Gastrocnemius medialis (tissue), 4 donors: Measurements from ENCODE around the gene KANSL1. TPM values are rescaled to one million over a fixed set of nuclear protein-coding genes. Genes with fewer than 3 reads are reported as not detected.
A peak's percentile ranks its signal among the peaks of the same experiment; 100 is the strongest.

ENCODE experiments used
- ATAC-seq, 2 donors: fragments of 150-250 bp; one replicate each; pipeline ENCODE4 v1.9.1; 2016
- DNase-seq, 2 donors: peaks; one replicate each; pipeline ENCODE4 v3.0.0-alpha.2; 2019
- H3K27ac ChIP-seq, 4 donors: fragments of 200-600 bp; sonication (generic); 1 replicate in 1 of 4; 2 replicates in 3 of 4; pipeline ENCODE4 v1.5.1; 2016 to 2018; ENCODE audit warnings: mild to moderate bottlenecking in 2 of 4, moderate library complexity in 1 of 4
- H3K27me3 ChIP-seq, 3 donors: fragments of 200-600 bp; sonication (generic) in 2 of 3; 1 replicate in 1 of 3; 2 replicates in 2 of 3; pipeline versions ENCODE4 v1.5.1 to v1.6.0; 2016 to 2019; ENCODE audit warnings: mild to moderate bottlenecking in 1 of 3, moderate library complexity in 1 of 3
- H3K36me3 ChIP-seq, 2 donors: fragments of 200-600 bp; sonication (generic) in 1 of 2; one replicate each; pipeline ENCODE4 v1.5.1; 2017 to 2018
- H3K4me1 ChIP-seq, 2 donors: fragments of 200-600 bp; sonication (generic) in 1 of 2; one replicate each; pipeline ENCODE4 v1.5.1; 2016 to 2017; ENCODE audit warnings: mild to moderate bottlenecking in 2 of 2
- H3K4me3 ChIP-seq, 4 donors: fragments of 200-600 bp; sonication (generic) in 3 of 4; 1 replicate in 1 of 4; 2 replicates in 3 of 4; pipeline ENCODE4 v1.5.1; 2016 to 2019; ENCODE audit warnings: mild to moderate bottlenecking in 2 of 4
- H3K9me3 ChIP-seq, 3 donors: fragments of 200-600 bp; sonication (generic) in 2 of 3; 1 replicate in 1 of 3; 2 replicates in 2 of 3; pipeline ENCODE4 v1.5.1; 2016 to 2019
- CTCF ChIP-seq, 5 experiments: fragments of 450-650 bp in 3 of 5; fragments of 200-600 bp in 2 of 5; sonication (generic) in 2 of 5; IDR thresholded peaks in 4 of 5; conservative IDR thresholded peaks in 1 of 5; 1 replicate in 4 of 5; 2 replicates in 1 of 5; pipeline ENCODE4 v1.5.1; 2016 to 2019; ENCODE audit warnings: antibody characterized with exemption in 5 of 5, mild to moderate bottlenecking in 3 of 5, moderate library complexity in 3 of 5
- POLR2A ChIP-seq, 2 donors: fragments of 450-650 bp; IDR thresholded peaks; one replicate each; pipeline ENCODE4 v1.6.1; 2017; ENCODE audit warnings: antibody characterized with exemption in 2 of 2, mild to moderate bottlenecking in 2 of 2, moderate library complexity in 2 of 2
- in situ Hi-C, 4 donors: fragments of 200-750 bp; cut with MboI; loops; one replicate each; pipeline versions ENCODE4 v1.15.0 to v1.8.0; 2017; ENCODE audit warnings: low sequenced_read_pairs in 4 of 4
- intact Hi-C: fragments of 100-400 bp; cut with DNase I; formaldehyde crosslinking; loops from one replicate; pipeline ENCODE4 v1.15.1; 2023; ENCODE audit warnings: low total_unique reads
- total RNA-seq, 4 donors: library from RNA; depleted of rRNA; stranded (reverse); fragments of >200 nt; gene quantifications; one replicate each; pipeline versions ENCODE4 v1.1.0 to v1.2.3, GENCODE V29; 2016

The KANSL1 gene
- total RNA-seq, 4 donors from 2014 or later, result 19.9 to 35.9 (median 31.2) TPM

GRCh38 chr17:46031440-46031839 lies 161.8 kb downstream of the KANSL1 start:
- TF ChIP-seq POLR2A (IDR thresholded peaks at IDR 0.05) (no peak), CTCF (IDR thresholded peaks at IDR 0.05 in 4 of 5, conservative IDR thresholded peaks at IDR 0.05 in 1 of 5) (no peak)
- no peak overlapping the region for H3K27ac ChIP-seq
- H3K27me3 ChIP-seq, result no peaks in the 10 kb centered on the region
- intact Hi-C loops (no loop called here), in situ Hi-C loops (loop anchor here in 1 of 4 donors (10.0 kb wide), 1 partner anchor 183 kb away; no protein-coding TSS in a partner anchor)
- H3K4me3 ChIP-seq, result no peak overlapping the region
- ATAC-seq (no peak), DNase-seq (no peak)
- H3K9me3 ChIP-seq, result no peaks in the 10 kb centered on the region
- H3K4me1 ChIP-seq, result peaks cover 27 to 32% of the 10 kb centered on the region in 2 donors
- H3K36me3 ChIP-seq, result peaks cover 0 to 85% of the 10 kb centered on the region in 2 donors

GRCh38 chr17:46030752-46031151 lies 162.5 kb downstream of the KANSL1 start:
- intact Hi-C loops (no loop called here), in situ Hi-C loops (loop anchor here in 1 of 4 donors (10.0 kb wide), 1 partner anchor 184 kb away; no protein-coding TSS in a partner anchor)
- no peak for TF ChIP-seq CTCF (IDR thresholded peaks at IDR 0.05 in 4 of 5, conservative IDR thresholded peaks at IDR 0.05 in 1 of 5)
- no peak for TF ChIP-seq POLR2A (IDR thresholded peaks at IDR 0.05)
- ATAC-seq (no peak), DNase-seq (no peak)
- H3K4me3 ChIP-seq, result no peak overlapping the region
- peaks cover 21 to 25% of the 10 kb centered on the region in 2 donors for H3K4me1 ChIP-seq
- H3K27ac ChIP-seq, result peak overlapping the region in 1 of 4 donors; percentile 14
- no peaks in the 10 kb centered on the region for H3K9me3 ChIP-seq
- no peaks in the 10 kb centered on the region for H3K27me3 ChIP-seq
- peaks cover 0 to 78% of the 10 kb centered on the region in 2 donors for H3K36me3 ChIP-seq

- ATAC-seq, result no peak
- H3K4me1 ChIP-seq, result peaks cover 16 to 18% of the 10 kb centered on the region in 2 donors
- DNase-seq, result no peak
- TF ChIP-seq CTCF (IDR thresholded peaks at IDR 0.05 in 4 of 5, conservative IDR thresholded peaks at IDR 0.05 in 1 of 5), result no peak
- no peak for TF ChIP-seq POLR2A (IDR thresholded peaks at IDR 0.05)
- H3K4me3 ChIP-seq, result no peak overlapping the region
- no peaks in the 10 kb centered on the region for H3K9me3 ChIP-seq
- H3K36me3 ChIP-seq, result peaks cover 0 to 68% of the 10 kb centered on the region in 2 donors
- intact Hi-C loops (no loop called here), in situ Hi-C loops (loop anchor here in 1 of 4 donors (10.0 kb wide), 1 partner anchor 185 kb away; no protein-coding TSS in a partner anchor)
- peak overlapping the region in 1 of 4 donors; percentile 74 for H3K27ac ChIP-seq
- no peaks in the 10 kb centered on the region for H3K27me3 ChIP-seq
Observed at GRCh38 chr17:46029627-46030026, 163.6 kb downstream of the KANSL1 start.

DNA sequence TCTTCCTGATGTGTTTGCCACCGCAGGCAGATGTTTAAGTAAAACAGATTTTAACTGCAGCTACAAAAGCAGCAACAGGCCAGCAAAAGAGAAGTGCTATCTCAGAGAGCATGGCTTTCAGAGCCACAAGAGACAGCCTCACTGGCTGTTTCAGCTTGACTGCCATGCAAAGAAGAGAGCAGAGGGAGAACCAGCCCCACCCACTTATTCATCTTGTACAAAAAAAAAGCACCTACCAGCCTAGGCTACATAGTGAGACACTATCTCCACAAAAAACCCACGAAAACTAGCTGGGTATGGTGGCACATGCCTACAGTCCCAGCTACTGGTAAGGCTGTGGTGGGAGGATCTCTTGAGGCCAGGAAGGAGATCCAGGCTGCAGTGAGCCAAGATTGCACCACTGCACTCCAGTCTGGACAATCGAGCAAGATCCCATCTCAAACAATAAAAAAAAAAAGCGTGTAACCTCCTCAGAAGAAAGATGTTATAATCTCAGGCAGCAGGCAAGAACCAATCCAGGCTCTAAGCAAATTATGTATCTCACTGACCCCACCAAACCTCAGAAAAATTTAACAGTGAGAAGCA lies 164.2 kb downstream of the KANSL1 start:
- Histone ChIP-seq H3K27me3 (no peaks in the 10 kb centered on the region), H3K4me1 (peaks cover 16 to 18% of the 10 kb centered on the region in 2 donors), H3K9me3 (no peaks in the 10 kb centered on the region), H3K27ac (peak overlapping the region in 2 of 4 donors; percentile 2 to 74), H3K4me3 (no peak overlapping the region), H3K36me3 (peaks cover 0 to 63% of the 10 kb centered on the region in 2 donors)
- intact Hi-C loops (no loop called here), in situ Hi-C loops (no loop called here)
- TF ChIP-seq CTCF (IDR thresholded peaks at IDR 0.05 in 4 of 5, conservative IDR thresholded peaks at IDR 0.05 in 1 of 5) (no peak), POLR2A (IDR thresholded peaks at IDR 0.05) (no peak)
- ATAC-seq (no peak), DNase-seq (no peak)
